Sigmoid colon (tissue), 7 donors: ENCODE results near the gene ARHGEF28. TPM values are rescaled to one million over a fixed set of nuclear protein-coding genes. Genes with fewer than 3 reads are reported as not detected.

Experiments
- DNase-seq: peaks from one replicate; pipeline ENCODE4 v3.0.0-alpha.2; 2019
- H3K27ac ChIP-seq, 4 donors: fragments of 200-600 bp; sonication (generic); one replicate each; pipeline ENCODE4 v1.5.1; 2016 to 2019; ENCODE audit warnings: mild to moderate bottlenecking in 1 of 4
- H3K27me3 ChIP-seq, 3 donors: fragments of 200-600 bp; sonication (generic); one replicate each; pipeline ENCODE4 v1.5.1; 2019; ENCODE audit warnings: mild to moderate bottlenecking in 1 of 3
- H3K36me3 ChIP-seq, 4 donors: fragments of 200-600 bp; sonication (generic); one replicate each; pipeline ENCODE4 v1.5.1; 2016 to 2019
- H3K4me1 ChIP-seq, 4 donors: fragments of 200-600 bp; sonication (generic); one replicate each; pipeline ENCODE4 v1.5.1; 2017 to 2019
- H3K4me3 ChIP-seq, 4 donors: fragments of 200-600 bp; sonication (generic); one replicate each; pipeline ENCODE4 v1.5.1; 2017 to 2019; ENCODE audit warnings: mild to moderate bottlenecking in 2 of 4, moderate library complexity in 1 of 4
- H3K9me3 ChIP-seq, 4 donors: fragments of 200-600 bp in 3 of 4; sonication (generic) in 3 of 4; one replicate each; pipeline versions ENCODE4 v1.5.1 to v1.6.1; 2013 to 2019
- EP300 ChIP-seq, 4 donors: sonication (generic); formaldehyde crosslinking; IDR thresholded peaks; one replicate each; pipeline ENCODE4 v1.6.1; 2017; ENCODE audit warnings: antibody characterized with exemption in 4 of 4
- POLR2A ChIP-seq, 2 donors: fragments of 450-650 bp; IDR thresholded peaks; one replicate each; pipeline ENCODE4 v1.6.1; 2016; ENCODE audit warnings: antibody characterized with exemption in 2 of 2, mild to moderate bottlenecking in 2 of 2, moderate library complexity in 2 of 2
- POLR2AphosphoS5 ChIP-seq, 4 donors: sonication (generic); formaldehyde crosslinking; IDR thresholded peaks; one replicate each; pipeline ENCODE4 v1.6.1; 2017; ENCODE audit warnings: antibody characterized with exemption in 4 of 4
- WGBS, 2 donors: extraction: QIAGEN DNeasy Blood & Tissue Kit; methylation state at CpG; one replicate each; pipeline ENCODE4 v1.1.7; 2013; 5-methylcytosine and 5-hydroxymethylcytosine counted together
- intact Hi-C: fragments of 100-400 bp; cut with DNase I; formaldehyde crosslinking; loops from one replicate; pipeline ENCODE4 v1.15.1; 2023
- polyA plus RNA-seq, 3 donors: library from polyadenylated mRNA; stranded (reverse); fragments of 200-250 nt; gene quantifications; one replicate each; pipeline ENCODE4 v1.2.3, GENCODE V29; 2013
- total RNA-seq, 4 donors: library from RNA; depleted of rRNA; stranded (reverse); fragments of >200 nt; gene quantifications; one replicate each; pipeline ENCODE4 v1.1.0, GENCODE V29; 2016
- TF ChIP-seq, protein P1 (sequence below), 4 experiments: fragments of 450-650 bp in 3 of 4; fragments of 200-600 bp in 1 of 4; IDR thresholded peaks; one replicate each; pipeline ENCODE4 v1.5.1; 2016 to 2019; ENCODE audit warnings: antibody characterized with exemption in 4 of 4, mild to moderate bottlenecking in 3 of 4, moderate library complexity in 2 of 4
- donor health status: healthy with polysubstance abuse.
- donor health status: Bipolar disorder and iron deficiency.
- donor health status: healthy.

ARHGEF28 gene
- total and polyA plus RNA-seq, 7 donors: 3.0 to 6.9 (median 3.7) TPM

DNA sequence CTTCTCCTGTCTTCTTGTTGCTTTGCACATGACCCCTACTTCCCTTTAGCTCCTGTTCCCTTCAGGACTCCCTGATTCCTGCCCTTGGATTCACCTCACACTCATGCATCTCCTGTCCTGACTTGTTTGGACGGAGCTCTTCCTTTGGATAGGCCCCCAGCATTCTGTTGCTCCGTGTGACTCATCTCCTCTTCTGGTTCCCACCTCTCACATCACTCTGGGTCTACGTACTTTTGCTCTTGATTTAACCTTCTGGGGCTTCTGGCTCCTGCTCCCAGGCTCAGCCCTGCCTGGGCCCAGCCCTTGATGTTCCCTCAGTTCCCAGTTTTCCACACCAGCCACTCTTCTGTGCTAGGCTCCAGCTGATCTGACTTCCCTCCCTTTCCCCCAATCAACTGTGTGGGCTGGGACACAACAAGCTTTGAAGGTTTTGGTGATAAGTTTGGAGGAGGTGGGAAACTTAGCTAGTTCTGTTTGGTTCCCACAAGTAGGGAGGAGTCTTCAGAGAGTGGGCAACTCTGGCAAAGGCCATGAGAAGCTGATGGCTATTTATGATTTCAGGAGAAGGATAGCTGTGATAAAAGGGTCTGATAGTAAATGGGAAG lies 331.5 kb downstream of the ARHGEF28 start:
- TF ChIP-seq POLR2AphosphoS5 (IDR thresholded peaks at IDR 0.05) (no peak), POLR2A (IDR thresholded peaks at IDR 0.05) (no peak), EP300 (IDR thresholded peaks at IDR 0.05) (no peak)
- TF ChIP-seq, protein P1, sequence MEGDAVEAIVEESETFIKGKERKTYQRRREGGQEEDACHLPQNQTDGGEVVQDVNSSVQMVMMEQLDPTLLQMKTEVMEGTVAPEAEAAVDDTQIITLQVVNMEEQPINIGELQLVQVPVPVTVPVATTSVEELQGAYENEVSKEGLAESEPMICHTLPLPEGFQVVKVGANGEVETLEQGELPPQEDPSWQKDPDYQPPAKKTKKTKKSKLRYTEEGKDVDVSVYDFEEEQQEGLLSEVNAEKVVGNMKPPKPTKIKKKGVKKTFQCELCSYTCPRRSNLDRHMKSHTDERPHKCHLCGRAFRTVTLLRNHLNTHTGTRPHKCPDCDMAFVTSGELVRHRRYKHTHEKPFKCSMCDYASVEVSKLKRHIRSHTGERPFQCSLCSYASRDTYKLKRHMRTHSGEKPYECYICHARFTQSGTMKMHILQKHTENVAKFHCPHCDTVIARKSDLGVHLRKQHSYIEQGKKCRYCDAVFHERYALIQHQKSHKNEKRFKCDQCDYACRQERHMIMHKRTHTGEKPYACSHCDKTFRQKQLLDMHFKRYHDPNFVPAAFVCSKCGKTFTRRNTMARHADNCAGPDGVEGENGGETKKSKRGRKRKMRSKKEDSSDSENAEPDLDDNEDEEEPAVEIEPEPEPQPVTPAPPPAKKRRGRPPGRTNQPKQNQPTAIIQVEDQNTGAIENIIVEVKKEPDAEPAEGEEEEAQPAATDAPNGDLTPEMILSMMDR (IDR thresholded peaks at IDR 0.05): no peak
- 86 to 91% methylated on average over 3 of the region's 3 CpGs for WGBS, 2 donors

DNA sequence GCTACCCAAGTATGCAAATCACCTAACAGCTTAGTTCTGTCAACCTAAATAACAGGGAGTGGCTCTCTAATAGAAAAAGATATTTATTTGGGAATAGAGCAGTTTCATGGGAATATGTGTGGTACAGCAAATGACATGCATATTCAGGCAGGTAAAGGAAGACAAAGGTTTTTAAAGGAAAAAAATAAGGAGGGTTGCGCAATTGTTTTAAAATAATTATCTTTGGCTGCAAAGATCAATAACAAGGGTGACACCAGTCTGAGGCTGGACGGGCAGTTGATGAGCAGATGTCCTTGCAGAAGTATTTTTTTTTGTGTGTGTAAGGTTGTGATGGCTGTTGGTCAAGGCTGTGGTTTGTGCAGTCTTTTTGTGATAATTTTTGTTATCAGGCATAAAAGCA lies 332.0 kb downstream of the ARHGEF28 start:
- no peak for DNase-seq
- Histone ChIP-seq H3K4me1 (peaks cover 0 to 7% (median 2%) of the 10 kb centered on the region in 4 donors), H3K27ac (no peak overlapping the region), H3K4me3 (no peak overlapping the region), H3K27me3 (no peaks in the 10 kb centered on the region), H3K9me3 (no peaks in the 10 kb centered on the region), H3K36me3 (no peaks in the 10 kb centered on the region)
- TF ChIP-seq, protein P1 (IDR thresholded peaks at IDR 0.05): no peak
- no peak for TF ChIP-seq POLR2A (IDR thresholded peaks at IDR 0.05)
- no peak for TF ChIP-seq POLR2AphosphoS5 (IDR thresholded peaks at IDR 0.05)
- TF ChIP-seq EP300 (IDR thresholded peaks at IDR 0.05): no peak
- intact Hi-C loops: no loop called here
- WGBS, 2 donors: 79 to 88% methylated on average over 2 of the region's 2 CpGs

More for the DNA sequence above, 331.5 kb downstream of the ARHGEF28 start:
- Histone ChIP-seq H3K9me3 (no peaks in the 10 kb centered on the region), H3K27ac (no peak overlapping the region), H3K4me3 (no peak overlapping the region), H3K27me3 (no peaks in the 10 kb centered on the region), H3K36me3 (no peaks in the 10 kb centered on the region), H3K4me1 (peaks cover 0 to 2% (median 0%) of the 10 kb centered on the region in 4 donors)
- no peak for DNase-seq
- intact Hi-C loops: no loop called here

DNA sequence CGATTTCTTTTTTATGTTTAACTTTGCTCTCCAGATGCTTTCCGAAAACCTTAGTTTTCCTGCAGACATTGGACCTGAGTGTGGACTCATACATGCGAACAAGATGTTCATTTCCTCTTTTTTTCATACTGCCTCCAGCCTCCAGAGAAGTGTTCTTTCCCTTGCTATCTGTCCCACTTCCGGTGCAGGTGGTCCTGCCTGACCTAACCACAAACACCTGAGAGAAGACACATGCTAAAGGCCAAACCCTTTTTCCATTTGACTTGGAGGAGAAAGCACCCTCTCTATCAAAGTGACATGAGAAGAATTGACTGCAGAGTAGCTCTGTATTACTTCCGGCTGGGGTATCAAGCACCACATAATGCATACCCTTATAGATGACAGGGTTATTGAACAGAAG lies 334.0 kb downstream of the ARHGEF28 start:
- Histone ChIP-seq H3K36me3 (no peaks in the 10 kb centered on the region), H3K27me3 (no peaks in the 10 kb centered on the region), H3K9me3 (no peaks in the 10 kb centered on the region), H3K27ac (no peak overlapping the region), H3K4me1 (peaks cover 0 to 7% (median 3%) of the 10 kb centered on the region in 4 donors), H3K4me3 (no peak overlapping the region)
- 73 to 92% methylated on average over 5 of the region's 5 CpGs for WGBS, 2 donors
- DNase-seq: no peak
- intact Hi-C loops: no loop called here
- no peak for TF ChIP-seq EP300 (IDR thresholded peaks at IDR 0.05)
- TF ChIP-seq POLR2AphosphoS5 (IDR thresholded peaks at IDR 0.05): no peak
- no peak for TF ChIP-seq POLR2A (IDR thresholded peaks at IDR 0.05)
- TF ChIP-seq, protein P1 (IDR thresholded peaks at IDR 0.05): no peak

DNA sequence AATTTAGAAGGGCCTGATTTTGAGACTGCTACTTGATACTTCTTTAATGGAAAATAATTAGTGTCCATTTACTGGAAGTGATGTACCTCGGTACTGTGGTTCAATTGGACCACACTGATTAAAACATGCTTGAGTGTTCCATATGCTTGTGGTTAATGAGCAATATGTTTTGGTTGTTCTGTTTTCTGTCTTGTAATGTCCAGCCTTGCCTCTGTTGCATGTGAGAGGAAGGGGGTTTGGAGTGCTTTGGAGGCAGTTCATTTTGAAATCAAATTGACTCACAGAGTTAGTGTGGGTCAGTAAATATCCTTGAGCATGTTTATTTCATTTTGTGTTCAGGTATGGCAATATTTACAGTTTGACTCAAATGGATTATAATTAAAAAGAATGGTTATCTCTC lies 334.4 kb downstream of the ARHGEF28 start:
- DNase-seq: no peak
- 82 to 93% methylated on average over 1 of the region's 1 CpG for WGBS, 2 donors
- intact Hi-C loops: no loop called here
- TF ChIP-seq EP300 (IDR thresholded peaks at IDR 0.05): no peak
- TF ChIP-seq, protein P1 (IDR thresholded peaks at IDR 0.05): no peak
- no peak for TF ChIP-seq POLR2AphosphoS5 (IDR thresholded peaks at IDR 0.05)
- TF ChIP-seq POLR2A (IDR thresholded peaks at IDR 0.05): no peak
- H3K9me3 ChIP-seq: no peaks in the 10 kb centered on the region
- no peak overlapping the region for H3K4me3 ChIP-seq
- no peaks in the 10 kb centered on the region for H3K36me3 ChIP-seq
- H3K27me3 ChIP-seq: no peaks in the 10 kb centered on the region
- peaks cover 0 to 7% (median 3%) of the 10 kb centered on the region in 4 donors for H3K4me1 ChIP-seq
- H3K27ac ChIP-seq: no peak overlapping the region
